Measurements from ENCODE around the gene ZNF445. TPM values are rescaled to one million over a fixed set of nuclear protein-coding genes. Genes with fewer than 3 reads are reported as not detected.
"Not testable (repeated sequence)": the region's sequence is repeated elsewhere in the genome, so short reads cannot be mapped to it uniquely, and the experiment has no call there.

ZNF445 gene
- total RNA-seq, 2 experiments from 2014 or later: 13.2 to 16.3 TPM

DNA sequence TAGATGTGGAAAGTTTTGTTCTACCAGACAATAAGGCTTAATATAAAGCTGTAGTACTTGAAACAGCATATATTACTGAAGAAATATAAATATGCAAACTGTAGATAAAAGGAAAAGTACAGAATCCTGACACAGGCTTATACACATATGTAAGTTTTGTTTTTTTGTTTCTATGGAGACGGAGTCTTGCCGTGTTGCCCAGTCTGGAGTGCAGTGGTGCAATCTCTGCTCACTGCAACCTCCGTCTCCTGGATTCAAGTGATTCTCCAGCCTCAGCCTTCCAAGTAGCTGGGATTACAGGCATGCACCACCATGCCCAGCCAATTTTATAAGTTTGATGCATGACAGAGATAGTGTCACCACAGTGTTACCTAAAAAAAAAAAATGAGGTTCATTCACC lies 29.1 kb upstream of the ZNF445 start:
- H3K4me1 Mint-ChIP-seq: peaks cover 28% of the 10 kb centered on the region
- ChIA-PET CTCF (interaction anchor here (0.7 kb wide), 1 partner anchor 481 kb away, joined by 3 read pairs; no protein-coding TSS in a partner anchor), POLR2A (no interaction called here)
- H3K4me3 Mint-ChIP-seq: no peak overlapping the region
- H3K9me3 Mint-ChIP-seq (ENCODE audit: low read depth): peaks cover 23% of the 10 kb centered on the region
- peaks cover 44% of the 10 kb centered on the region for H3K36me3 Mint-ChIP-seq (ENCODE audit: low read depth)
- DNase-seq (no peak), ATAC-seq (no peak)
- no peaks in the 10 kb centered on the region for H3K27me3 Mint-ChIP-seq
- intact Hi-C loops (cut with DNase I, micrococcal nuclease): no loop called here
- H3K27ac Mint-ChIP-seq: no peak overlapping the region

DNA sequence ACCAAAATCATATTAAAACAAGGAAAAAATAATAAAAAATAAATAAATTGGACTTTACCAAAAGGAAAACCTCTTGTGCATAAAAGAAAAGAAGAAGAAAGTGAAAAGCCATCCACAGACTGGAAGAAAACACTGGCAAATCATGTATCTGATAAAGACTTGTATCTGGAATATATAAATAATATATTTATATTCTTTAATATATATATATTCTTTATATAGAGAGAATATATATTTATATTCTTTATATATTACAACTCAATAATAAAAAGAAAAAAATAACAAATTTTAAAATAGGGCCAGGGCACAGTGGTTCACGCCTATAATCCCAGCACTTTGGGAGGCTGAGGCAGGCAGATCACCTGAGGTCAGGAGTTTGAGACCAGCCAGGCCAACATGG lies 27.1 kb upstream of the ZNF445 start:
- CTCF ChIA-PET: no interaction called here
- H3K27ac Mint-ChIP-seq: no peak overlapping the region
- peaks cover 62% of the 10 kb centered on the region for H3K36me3 Mint-ChIP-seq (ENCODE audit: low read depth)
- no peak overlapping the region for H3K4me3 Mint-ChIP-seq
- H3K4me1 Mint-ChIP-seq: peaks cover 22% of the 10 kb centered on the region
- POLR2A ChIA-PET: no interaction called here
- H3K27me3 Mint-ChIP-seq: no peaks in the 10 kb centered on the region
- intact Hi-C loops (cut with DNase I, micrococcal nuclease): no loop called here
- H3K9me3 Mint-ChIP-seq (ENCODE audit: low read depth): peaks cover 40% of the 10 kb centered on the region
- no peak for ATAC-seq
- DNase-seq: no peak

DNA sequence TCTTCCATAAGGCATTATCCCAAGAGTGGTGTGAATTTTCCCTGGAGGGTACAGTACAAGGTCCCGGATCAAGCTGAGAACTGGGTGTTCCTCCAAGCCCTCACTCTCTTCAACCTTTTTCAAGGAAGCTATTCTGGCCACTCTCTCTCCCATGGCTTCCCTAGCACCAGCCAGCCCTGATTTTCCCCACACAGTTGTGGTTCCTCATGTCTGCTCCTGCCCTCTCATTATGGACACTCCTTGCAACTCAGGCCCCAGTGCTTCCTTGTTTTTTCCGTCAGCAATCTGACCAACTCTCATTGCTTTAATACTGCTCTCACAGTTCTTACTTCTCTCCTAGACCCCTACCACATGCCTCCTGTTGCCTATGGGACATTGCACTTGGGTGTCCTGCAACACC lies 25.7 kb upstream of the ZNF445 start:
- ATAC-seq; CTCF ChIA-PET; H3K27ac Mint-ChIP-seq; H3K4me3 Mint-ChIP-seq; H3K4me1 Mint-ChIP-seq; H3K27me3 Mint-ChIP-seq; POLR2A ChIA-PET; intact Hi-C loops (cut with DNase I, micrococcal nuclease); DNase-seq: not testable (repeated sequence)
- Mint-ChIP-seq H3K36me3 (ENCODE audit: low read depth) (peaks cover 72% of the 10 kb centered on the region), H3K9me3 (ENCODE audit: low read depth) (peaks cover 51% of the 10 kb centered on the region)

DNA sequence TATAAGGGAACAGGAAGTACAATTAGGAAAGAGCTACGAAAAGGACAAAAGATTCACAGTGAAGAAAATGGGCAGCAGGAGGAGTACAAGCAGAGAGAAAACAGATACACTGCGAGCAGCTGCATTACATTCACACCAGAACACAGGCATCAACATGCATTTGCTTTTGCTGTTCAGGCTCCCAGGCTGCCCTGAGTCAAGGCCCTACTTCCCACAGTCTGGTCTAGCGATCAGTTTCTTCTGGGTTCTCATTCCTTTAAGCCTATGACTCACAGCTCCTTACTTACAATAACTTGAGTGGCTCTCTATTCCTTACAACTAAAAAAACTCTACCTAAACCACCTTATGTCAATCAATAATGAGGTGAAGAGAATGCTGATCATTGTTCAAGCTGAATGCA lies 24.5 kb upstream of the ZNF445 start:
- Mint-ChIP-seq H3K36me3 (ENCODE audit: low read depth) (peaks cover 81% of the 10 kb centered on the region), H3K9me3 (ENCODE audit: low read depth) (peaks cover 57% of the 10 kb centered on the region), H3K4me1 (peaks cover 4% of the 10 kb centered on the region), H3K4me3 (no peak overlapping the region), H3K27me3 (no peaks in the 10 kb centered on the region), H3K27ac (no peak overlapping the region)
- intact Hi-C loops (cut with DNase I, micrococcal nuclease): no loop called here
- ATAC-seq (no peak), DNase-seq (no peak)
- ChIA-PET CTCF (interaction anchor here (1.3 kb wide), 1 partner anchor 11 kb away, joined by 3 read pairs; no protein-coding TSS in a partner anchor), POLR2A (no interaction called here)

DNA sequence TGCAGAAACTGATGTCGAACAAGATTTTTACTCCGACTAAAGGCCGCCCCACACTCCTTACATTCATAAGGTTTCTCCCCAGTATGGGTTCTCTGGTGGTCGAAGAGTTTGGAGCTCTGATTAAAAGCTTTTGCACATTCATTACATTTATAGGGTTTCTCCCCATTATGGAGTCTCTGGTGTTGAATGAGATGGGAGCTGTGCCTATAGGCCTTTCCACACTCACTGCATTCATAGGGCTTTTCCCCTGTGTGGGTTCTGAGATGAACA lies 22.4 kb upstream of the ZNF445 start:
- H3K4me3 Mint-ChIP-seq; H3K27ac Mint-ChIP-seq; H3K27me3 Mint-ChIP-seq; intact Hi-C loops (cut with DNase I, micrococcal nuclease); DNase-seq; ATAC-seq; H3K4me1 Mint-ChIP-seq; POLR2A ChIA-PET: not testable (repeated sequence)
- CTCF ChIA-PET: interaction anchor here (0.6 kb wide), 1 partner anchor 108 kb away, joined by 3 read pairs; no protein-coding TSS in a partner anchor
- Mint-ChIP-seq H3K9me3 (ENCODE audit: low read depth) (peaks cover 58% of the 10 kb centered on the region), H3K36me3 (ENCODE audit: low read depth) (peaks cover 80% of the 10 kb centered on the region)

DNA sequence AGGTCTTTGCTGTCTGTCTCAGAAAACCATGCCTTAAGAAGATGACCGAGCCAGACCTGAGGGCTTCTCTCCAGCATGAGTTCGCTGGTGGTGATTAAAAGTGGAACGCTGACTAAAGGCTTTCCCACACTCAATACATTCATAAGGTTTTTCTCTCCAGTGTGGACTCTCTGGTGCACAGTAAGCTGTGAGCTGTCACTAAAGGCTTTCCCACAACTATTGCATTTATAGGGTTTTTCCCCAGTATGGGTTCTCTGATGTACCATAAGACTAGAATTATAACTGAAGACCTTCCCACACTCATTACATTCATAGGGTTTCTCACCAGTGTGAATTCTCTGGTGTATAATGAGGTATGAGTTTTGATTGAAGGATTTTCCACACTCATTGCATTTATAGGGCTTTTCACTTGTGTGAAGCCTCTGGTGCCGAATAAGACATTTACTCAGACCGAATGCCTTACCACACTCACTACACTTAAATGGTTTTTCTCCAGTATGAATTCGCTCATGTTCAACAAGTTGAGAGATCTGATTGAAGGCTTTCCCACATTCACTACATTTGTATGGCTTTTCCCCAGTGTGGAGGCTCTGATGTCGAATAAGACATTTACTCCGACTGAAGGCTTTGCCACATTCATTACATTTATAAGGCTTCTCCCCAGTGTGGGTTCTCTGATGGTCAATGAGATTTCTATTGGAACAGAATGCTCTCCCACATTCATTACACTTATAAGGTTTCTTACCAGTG lies 21.9 kb upstream of the ZNF445 start:
- ChIA-PET CTCF (interaction anchor here (0.6 kb wide), 1 partner anchor 108 kb away, joined by 3 read pairs; no protein-coding TSS in a partner anchor), POLR2A (no interaction called here)
- no peaks in the 10 kb centered on the region for H3K4me1 Mint-ChIP-seq
- H3K9me3 Mint-ChIP-seq (ENCODE audit: low read depth): peaks cover 59% of the 10 kb centered on the region
- no peak for ATAC-seq
- DNase-seq: no peak
- no peak overlapping the region for H3K4me3 Mint-ChIP-seq
- peaks cover 84% of the 10 kb centered on the region for H3K36me3 Mint-ChIP-seq (ENCODE audit: low read depth)
- no peaks in the 10 kb centered on the region for H3K27me3 Mint-ChIP-seq
- intact Hi-C loops (cut with DNase I, micrococcal nuclease): no loop called here
- no peak overlapping the region for H3K27ac Mint-ChIP-seq

DNA sequence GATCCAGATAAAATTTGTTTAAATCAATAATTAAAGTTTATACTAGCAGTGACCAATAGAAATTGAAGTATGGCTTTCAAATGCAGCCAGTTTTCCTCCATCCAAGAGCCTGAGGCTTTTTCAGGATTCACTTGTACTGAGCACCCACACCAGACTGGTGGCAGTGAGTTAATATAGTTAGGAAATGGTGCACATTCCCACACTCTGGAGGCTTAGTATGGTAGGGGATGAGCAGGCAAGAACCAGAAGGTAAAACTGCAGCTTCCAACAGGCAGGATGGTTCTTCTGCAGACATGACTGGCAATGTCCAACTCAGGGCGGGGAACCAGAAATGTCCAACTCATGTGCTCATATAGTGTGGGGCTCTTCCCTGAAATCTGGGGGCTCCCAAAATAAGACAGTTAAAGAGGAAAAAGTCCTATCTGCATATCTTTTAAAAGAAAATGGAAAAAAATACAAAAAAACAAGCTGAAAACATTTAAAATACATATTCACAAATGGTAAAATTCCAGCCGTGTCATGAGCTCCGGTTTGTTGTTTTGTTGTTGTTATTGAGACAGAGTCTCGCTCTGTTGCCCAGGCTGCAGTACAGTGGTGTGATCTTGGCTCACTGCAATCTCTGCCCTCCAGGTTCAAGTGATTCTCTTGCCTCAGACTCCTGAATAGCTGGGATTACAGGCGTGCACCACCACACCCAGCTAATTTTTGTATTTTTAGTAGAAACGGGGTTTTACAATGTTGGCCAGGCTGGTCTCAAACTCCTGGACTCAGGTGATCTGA lies 18.4 kb upstream of the ZNF445 start:
- H3K36me3 Mint-ChIP-seq (ENCODE audit: low read depth): peaks cover 83% of the 10 kb centered on the region
- intact Hi-C loops (cut with DNase I, micrococcal nuclease): no loop called here
- H3K4me3 Mint-ChIP-seq: no peak overlapping the region
- no peak for ATAC-seq
- H3K9me3 Mint-ChIP-seq (ENCODE audit: low read depth): peaks cover 58% of the 10 kb centered on the region
- H3K27me3 Mint-ChIP-seq: no peaks in the 10 kb centered on the region
- no peak overlapping the region for H3K27ac Mint-ChIP-seq
- H3K4me1 Mint-ChIP-seq: no peaks in the 10 kb centered on the region
- ChIA-PET CTCF (no interaction called here), POLR2A (no interaction called here)
- DNase-seq: no peak

DNA sequence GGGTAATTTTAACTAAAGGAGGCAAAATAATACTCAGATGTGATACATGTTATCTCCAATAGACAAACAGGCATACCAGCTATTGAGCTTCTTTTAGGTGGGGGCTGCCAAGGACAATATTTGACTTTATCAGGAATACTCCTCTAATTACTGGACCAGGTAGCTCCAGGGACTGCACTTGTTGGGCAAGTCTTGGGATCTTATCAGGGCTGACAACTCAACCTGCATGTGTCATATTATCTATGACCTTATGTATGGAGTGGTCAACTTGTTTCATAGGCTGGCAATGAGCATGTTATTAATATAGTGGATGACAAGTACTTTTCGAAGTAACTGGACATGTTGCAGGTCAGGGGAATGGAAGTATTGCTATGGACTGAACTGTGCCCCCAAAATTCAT lies 15.0 kb upstream of the ZNF445 start:
- peaks cover 57% of the 10 kb centered on the region for H3K36me3 Mint-ChIP-seq (ENCODE audit: low read depth)
- no peaks in the 10 kb centered on the region for H3K4me1 Mint-ChIP-seq
- POLR2A ChIA-PET: no interaction called here
- no peak overlapping the region for H3K27ac Mint-ChIP-seq
- ATAC-seq (no peak), DNase-seq (no peak)
- H3K9me3 Mint-ChIP-seq (ENCODE audit: low read depth): peaks cover 41% of the 10 kb centered on the region
- H3K4me3 Mint-ChIP-seq: no peak overlapping the region
- CTCF ChIA-PET: interaction anchor here (0.5 kb wide), 1 partner anchor 10 kb away, joined by 3 read pairs; no protein-coding TSS in a partner anchor
- no peaks in the 10 kb centered on the region for H3K27me3 Mint-ChIP-seq
- intact Hi-C loops (cut with DNase I, micrococcal nuclease): no loop called here

DNA sequence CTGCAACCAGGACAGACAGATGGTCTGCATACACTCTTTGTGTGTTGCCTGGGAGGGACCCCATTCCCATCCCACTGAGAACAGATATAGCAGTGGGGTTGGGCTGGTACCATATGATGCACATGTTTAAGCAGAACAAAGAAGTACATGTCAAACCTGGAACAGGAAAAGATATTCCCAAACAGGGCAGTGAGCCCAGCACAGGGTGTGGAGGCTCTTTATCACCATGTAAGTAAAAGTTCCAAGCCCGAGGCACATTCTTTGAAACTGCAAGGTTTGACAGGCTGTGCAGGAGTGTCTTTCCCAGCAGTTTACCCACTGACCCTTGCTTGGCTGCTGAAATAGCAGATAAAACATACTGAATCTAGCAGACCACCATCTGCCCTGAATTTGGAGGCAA lies 5.3 kb upstream of the ZNF445 start:
- ATAC-seq (no peak), DNase-seq (no peak)
- intact Hi-C loops (cut with DNase I, micrococcal nuclease): no loop called here
- Mint-ChIP-seq H3K27ac (no peak overlapping the region), H3K36me3 (ENCODE audit: low read depth) (peaks cover 4% of the 10 kb centered on the region), H3K9me3 (ENCODE audit: low read depth) (peaks cover 14% of the 10 kb centered on the region), H3K4me1 (peaks cover 6% of the 10 kb centered on the region), H3K27me3 (no peaks in the 10 kb centered on the region), H3K4me3 (no peak overlapping the region)
- POLR2A ChIA-PET: no interaction called here
- CTCF ChIA-PET: interaction anchor here (0.7 kb wide), 1 partner anchor 10 kb away, joined by 3 read pairs; no protein-coding TSS in a partner anchor

DNA sequence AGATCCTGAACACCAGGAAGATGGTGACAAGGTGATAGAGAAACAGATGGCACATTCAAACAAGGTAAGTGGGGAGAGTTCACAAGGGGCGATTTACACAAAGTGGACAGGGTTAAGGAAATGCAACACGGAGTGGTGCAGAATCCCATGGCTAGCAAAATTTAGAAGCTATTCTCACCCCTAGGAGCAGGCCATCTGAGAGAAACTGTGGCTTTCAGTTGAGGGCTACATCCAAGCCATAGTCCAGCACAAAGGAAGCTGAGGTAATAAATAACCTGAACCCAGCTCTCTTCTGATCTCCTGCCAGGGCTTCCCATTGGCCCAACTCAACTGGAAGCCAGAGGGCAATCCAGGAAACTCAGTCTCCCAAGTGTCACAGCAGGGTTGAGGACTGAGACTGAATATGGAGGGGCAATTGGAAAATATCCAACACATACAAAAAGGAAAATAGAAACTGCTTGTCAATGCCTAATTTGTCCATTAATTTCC lies 1.2 kb upstream of the ZNF445 start:
- peaks cover 6% of the 10 kb centered on the region for H3K36me3 Mint-ChIP-seq (ENCODE audit: low read depth)
- H3K4me1 Mint-ChIP-seq: peaks cover 24% of the 10 kb centered on the region
- ChIA-PET CTCF (interaction anchor here (0.9 kb wide), 1 partner anchor 12 kb away, joined by 3 read pairs; no protein-coding TSS in a partner anchor), POLR2A (interaction anchor here (1.0 to 1.6 kb wide), 2 partner anchors 30 to 32 kb away, joined by 4 to 6 read pairs; no protein-coding TSS in a partner anchor)
- ATAC-seq (no peak), DNase-seq (no peak)
- no peak overlapping the region for H3K27ac Mint-ChIP-seq
- H3K27me3 Mint-ChIP-seq: no peaks in the 10 kb centered on the region
- H3K9me3 Mint-ChIP-seq (ENCODE audit: low read depth): no peaks in the 10 kb centered on the region
- intact Hi-C loops (cut with DNase I, micrococcal nuclease): loop anchor here in 1 of 2 experiments (10.0 kb wide), 1 partner anchor 1206 kb away; the partner anchor contains the start of gene SACM1L
- H3K4me3 Mint-ChIP-seq: no peak overlapping the region

DNA sequence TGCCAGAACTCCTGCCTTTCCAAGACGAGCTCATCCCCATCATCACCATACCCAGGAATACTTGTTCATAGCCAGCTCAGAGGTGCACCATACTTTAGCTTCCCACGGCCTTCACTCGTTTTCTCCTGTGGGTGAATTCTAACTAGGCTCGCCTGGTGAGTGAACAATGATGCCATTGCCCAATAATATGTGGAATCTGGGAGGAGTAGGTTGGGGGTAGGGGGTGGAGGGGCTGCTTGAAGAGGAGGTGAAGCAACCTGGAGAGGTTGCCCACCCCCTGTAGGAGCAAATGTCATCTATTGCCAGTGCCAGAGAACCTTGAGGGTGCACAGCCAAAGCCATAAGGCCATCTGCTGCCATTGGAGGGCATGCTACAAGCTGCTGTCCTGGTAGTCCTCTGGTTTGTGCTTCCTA lies 592 bp upstream of the ZNF445 start:
- intact Hi-C loops (cut with DNase I, micrococcal nuclease): loop anchor here in 1 of 2 experiments (10.0 kb wide), 1 partner anchor 1207 kb away; the partner anchor contains the start of gene SACM1L
- H3K9me3 Mint-ChIP-seq (ENCODE audit: low read depth): no peaks in the 10 kb centered on the region
- peaks cover 6% of the 10 kb centered on the region for H3K36me3 Mint-ChIP-seq (ENCODE audit: low read depth)
- peaks cover 27% of the 10 kb centered on the region for H3K4me1 Mint-ChIP-seq
- H3K27ac Mint-ChIP-seq: peak overlapping the region; percentile 80
- POLR2A ChIA-PET: interaction anchor here (1.0 to 1.6 kb wide), 2 partner anchors 30 to 33 kb away, joined by 4 to 6 read pairs; no protein-coding TSS in a partner anchor
- peak overlapping the region; percentile 75 for H3K4me3 Mint-ChIP-seq
- H3K27me3 Mint-ChIP-seq: no peaks in the 10 kb centered on the region
- ATAC-seq: no peak
- CTCF ChIA-PET: no interaction called here
- peak; percentile 8 for DNase-seq

All from activated CD4-positive, alpha-beta T cell treated with anti-CD3 and anti-CD28 coated beads for 36 hours (primary cell).